Urinary bladder (tissue), 4 donors: ENCODE results near the gene ISCA1. TPM values are rescaled to one million over a fixed set of nuclear protein-coding genes. Genes with fewer than 3 reads are reported as not detected.

Source experiments
- DNase-seq: peaks from one replicate; pipeline ENCODE4 v3.0.0-alpha.2; 2015; ENCODE audit errors: extremely low spot score
- H3K27ac ChIP-seq: one replicate; pipeline ENCODE4 v1.5.1; 2013; ENCODE audit warnings: low read depth, mild to moderate bottlenecking, moderate library complexity
- H3K36me3 ChIP-seq: one replicate; pipeline ENCODE4 v1.6.1; 2013; ENCODE audit warnings: mild to moderate bottlenecking, moderate library complexity; ENCODE audit not compliant: insufficient read depth
- H3K4me1 ChIP-seq: one replicate; pipeline ENCODE4 v1.6.1; 2013; ENCODE audit warnings: mild to moderate bottlenecking, moderate library complexity; ENCODE audit not compliant: insufficient read depth
- H3K4me3 ChIP-seq: one replicate; pipeline ENCODE4 v1.5.1; 2013; ENCODE audit warnings: low read depth, low read length
- WGBS: extraction: QIAGEN DNeasy Blood & Tissue Kit; methylation state at CpG from one replicate; pipeline ENCODE4 v1.1.7; 2013; 5-methylcytosine and 5-hydroxymethylcytosine counted together
- polyA plus RNA-seq: library from polyadenylated mRNA; stranded (reverse); fragments of 200-250 nt; gene quantifications from one replicate; pipeline ENCODE4 v1.2.3, GENCODE V29; 2013
- total RNA-seq: library from RNA; depleted of rRNA; stranded (reverse); fragments of >200 nt; gene quantifications from one replicate; pipeline ENCODE4 v1.2.3, GENCODE V29; 2014
- donor health status: healthy with polysubstance abuse.
- donor health status: healthy.

Gene ISCA1
- total and polyA plus RNA-seq, 2 donors: 40.9 to 54.5 TPM

DNA sequence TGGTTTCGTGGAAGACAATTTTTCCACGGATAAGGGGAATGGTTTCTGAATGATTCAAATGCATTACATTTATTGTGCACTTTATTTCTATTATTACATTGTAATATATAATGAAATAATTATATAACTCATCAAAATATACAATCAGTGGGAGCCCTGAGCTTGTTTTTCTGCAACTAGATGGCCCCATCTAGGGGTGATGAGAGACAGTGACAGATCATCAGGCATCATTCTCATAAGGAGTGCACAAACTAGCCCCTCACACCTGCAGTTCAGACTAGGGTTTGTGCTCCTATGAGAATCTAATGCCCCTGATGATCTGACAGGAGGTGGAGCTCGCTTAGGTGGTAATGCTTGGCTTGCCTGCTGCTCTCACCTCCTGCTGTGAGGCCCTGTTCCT is 6.4 kb downstream of the ISCA1 start:
- peaks cover 2% of the 10 kb centered on the region for H3K4me1 ChIP-seq
- WGBS: 89% methylated on average over 3 of the region's 3 CpGs
- no peak overlapping the region for H3K4me3 ChIP-seq
- H3K36me3 ChIP-seq: peaks cover 3% of the 10 kb centered on the region
- DNase-seq: no peak
- H3K27ac ChIP-seq: no peak overlapping the region

DNA sequence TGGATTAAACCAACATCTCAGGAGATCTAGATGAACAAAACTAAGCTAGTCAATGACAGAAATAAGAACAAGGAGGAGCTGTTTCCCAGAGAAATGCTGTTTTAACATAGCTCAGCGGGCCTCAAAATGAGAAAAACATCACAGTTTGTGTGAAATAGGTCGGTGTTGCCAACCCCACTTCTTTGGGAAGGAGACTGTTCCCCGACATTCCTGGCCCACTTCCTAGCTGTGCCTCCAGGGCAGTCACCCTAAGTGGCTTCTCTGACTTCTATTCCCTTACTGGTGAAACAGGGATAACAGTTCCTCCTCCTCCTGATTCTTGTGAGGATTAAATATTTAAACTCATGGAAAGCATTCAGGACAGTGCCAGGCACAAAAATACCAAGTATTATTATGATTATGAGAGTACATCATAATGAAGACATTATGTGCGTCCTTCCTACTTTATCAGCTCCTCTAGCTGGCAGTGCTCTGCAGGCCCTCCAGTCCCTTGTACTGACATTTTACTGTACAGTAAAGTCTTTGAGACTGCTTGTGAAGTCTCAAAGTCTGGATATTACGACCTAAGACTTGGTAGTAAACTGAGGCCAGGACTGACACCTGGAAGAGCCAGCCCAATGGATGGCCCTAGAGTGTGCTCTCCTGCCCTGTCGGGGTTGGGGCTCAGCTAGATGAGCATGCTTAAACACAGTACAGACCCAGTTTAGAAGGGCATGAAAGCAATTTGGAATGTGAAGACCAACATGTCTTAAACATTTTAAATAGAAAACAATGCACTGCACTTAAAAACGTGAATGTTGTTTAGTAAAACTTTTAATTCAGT is 7.3 kb downstream of the ISCA1 start:
- WGBS: 81% methylated on average over 7 of the region's 7 CpGs
- Histone ChIP-seq H3K27ac (no peak overlapping the region), H3K4me3 (no peak overlapping the region), H3K4me1 (no peaks in the 10 kb centered on the region), H3K36me3 (peaks cover 3% of the 10 kb centered on the region)
- DNase-seq: no peak

DNA sequence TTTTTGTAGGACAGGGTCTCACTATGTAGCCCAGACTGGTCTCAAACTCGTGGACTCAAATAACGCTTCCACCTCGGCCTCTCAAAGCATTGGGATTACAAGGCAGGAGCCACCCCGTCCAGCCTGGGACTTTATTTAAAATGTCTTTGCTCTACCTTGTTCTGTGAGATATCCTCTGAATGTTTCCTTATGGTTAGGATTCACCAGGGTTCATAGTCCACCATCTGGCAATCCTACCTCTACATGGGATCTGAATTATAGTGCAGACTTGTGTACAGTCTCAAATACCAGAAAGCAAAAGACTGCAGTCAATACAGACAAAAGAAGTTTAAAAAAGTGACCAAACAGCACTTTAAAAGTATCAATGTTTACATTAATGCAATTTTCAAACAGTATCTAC is 10.1 kb downstream of the ISCA1 start:
- Histone ChIP-seq H3K4me3 (no peak overlapping the region), H3K36me3 (peaks cover 5% of the 10 kb centered on the region), H3K27ac (no peak overlapping the region), H3K4me1 (no peaks in the 10 kb centered on the region)
- 93% methylated on average over 4 of the region's 4 CpGs for WGBS
- DNase-seq: no peak

DNA sequence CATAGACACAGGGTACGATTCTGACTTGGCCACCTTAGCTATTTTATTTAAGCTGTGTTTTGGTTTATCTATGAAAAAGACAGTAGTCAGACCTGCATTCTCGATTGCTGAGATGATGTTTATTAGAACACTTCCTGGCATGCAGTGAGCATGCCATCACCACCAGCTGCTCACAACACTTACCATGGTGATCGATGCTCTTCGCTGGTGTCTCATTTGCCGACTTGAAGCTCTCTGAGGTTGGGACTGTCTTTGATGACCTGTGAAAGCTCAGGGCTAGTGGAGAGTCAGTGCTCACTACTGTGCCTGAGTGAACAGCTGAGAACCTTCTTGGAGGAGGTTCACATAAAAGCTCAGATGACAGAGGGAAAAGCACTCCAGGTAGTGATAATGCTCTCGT is 18.5 kb downstream of the ISCA1 start:
- no peak overlapping the region for H3K27ac ChIP-seq
- DNase-seq: no peak
- 82% methylated on average over 6 of the region's 6 CpGs for WGBS
- no peaks in the 10 kb centered on the region for H3K4me1 ChIP-seq
- H3K4me3 ChIP-seq: no peak overlapping the region
- peaks cover 6% of the 10 kb centered on the region for H3K36me3 ChIP-seq

DNA sequence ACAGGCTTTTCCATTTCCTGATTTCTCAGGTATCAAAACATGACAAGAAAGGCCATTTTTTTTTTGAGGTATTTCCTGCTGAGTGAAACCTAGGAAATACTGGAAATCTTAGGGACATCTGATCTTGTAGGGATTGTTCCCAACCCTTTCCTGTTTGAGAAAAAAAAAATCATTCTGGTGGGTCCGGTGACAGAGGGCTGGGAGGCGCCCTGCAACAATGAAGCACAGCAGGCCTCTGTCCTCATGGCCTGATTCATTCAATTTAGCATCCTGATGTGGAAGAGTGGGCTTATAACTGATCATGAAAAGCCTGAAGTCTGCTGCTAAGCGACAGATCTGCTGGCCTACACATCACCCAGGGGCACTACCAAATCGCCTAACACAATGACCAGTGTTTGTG is 19.8 kb downstream of the ISCA1 start:
- DNase-seq: no peak
- Histone ChIP-seq H3K27ac (no peak overlapping the region), H3K4me3 (no peak overlapping the region), H3K36me3 (peaks cover 4% of the 10 kb centered on the region), H3K4me1 (no peaks in the 10 kb centered on the region)
- WGBS: 87% methylated on average over 4 of the region's 4 CpGs

DNA sequence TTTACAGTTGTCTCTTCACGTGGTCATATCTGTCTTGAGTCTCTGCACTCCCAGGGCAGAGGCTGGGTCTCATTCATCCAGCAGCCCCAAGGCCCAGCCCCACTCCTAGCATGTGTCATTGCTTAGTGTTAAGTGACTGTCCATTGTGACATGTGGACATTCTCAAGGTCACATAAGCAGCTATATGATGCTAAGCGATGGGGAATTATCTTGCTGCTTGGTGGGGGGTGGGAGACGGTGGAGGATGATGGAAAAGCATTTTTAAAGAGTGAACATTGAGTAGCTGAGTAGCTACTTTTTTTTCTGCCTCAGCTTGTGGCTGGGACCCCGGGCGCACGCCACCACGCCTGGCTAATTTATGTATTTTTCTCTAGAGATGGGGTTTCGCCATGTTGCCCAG is 22.8 kb downstream of the ISCA1 start, which contains the start of gene C9orf153:
Gene C9orf153, minus strand, starts transcription at position 101 of the 400 bp plus-strand sequence. CDS start 30,054 bp downstream, outside the sequence.
- WGBS: 88% methylated on average over 8 of the region's 8 CpGs
- Histone ChIP-seq H3K27ac (no peak within 1 kb of the TSS), H3K4me1 (no peaks in the 10 kb centered on the region), H3K36me3 (no peaks in the 10 kb centered on the region), H3K4me3 (no peak within 1 kb of the TSS)
- DNase-seq: no peak

DNA sequence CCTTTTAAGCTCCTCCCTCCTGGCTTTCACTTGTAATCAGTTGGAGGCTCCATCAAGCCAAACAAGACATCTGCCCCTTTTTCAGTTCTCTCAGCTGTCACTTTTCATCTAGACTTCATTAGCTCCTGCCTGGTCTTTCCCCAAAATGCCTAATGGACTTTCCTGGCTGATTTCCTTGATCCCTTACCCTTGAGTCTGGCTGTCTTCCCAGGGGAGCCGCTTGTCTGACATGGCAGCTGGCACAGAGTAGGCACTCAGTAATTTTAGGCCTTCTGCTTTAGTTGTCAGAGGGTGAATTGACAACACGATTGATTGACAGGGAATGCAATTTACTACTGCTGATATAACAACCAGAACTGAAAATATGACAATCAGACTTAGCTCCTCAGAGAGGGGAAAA is 24.9 kb downstream of the ISCA1 start:
- Histone ChIP-seq H3K36me3 (no peaks in the 10 kb centered on the region), H3K4me1 (no peaks in the 10 kb centered on the region), H3K27ac (no peak overlapping the region), H3K4me3 (no peak overlapping the region)
- 86% methylated on average over 2 of the region's 2 CpGs for WGBS
- no peak for DNase-seq

DNA sequence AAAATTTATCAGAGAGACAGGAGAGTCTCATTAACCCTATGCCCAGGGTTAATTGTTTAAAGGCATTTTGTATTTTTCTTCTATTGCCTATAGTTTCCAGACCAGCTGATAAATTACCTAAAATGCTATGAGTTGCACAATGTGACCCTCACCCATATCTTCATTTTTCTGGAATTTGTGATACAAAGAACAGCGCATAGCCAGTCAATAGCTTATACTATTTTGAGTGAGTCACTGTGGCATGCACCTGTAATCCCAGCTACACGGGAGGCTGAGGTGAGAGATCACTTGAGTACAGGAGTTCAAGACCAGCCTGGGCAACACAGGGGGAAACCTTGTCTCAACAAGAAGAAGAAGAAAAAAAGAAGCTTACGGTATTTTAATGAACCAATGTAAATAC is 25.7 kb downstream of the ISCA1 start:
- Histone ChIP-seq H3K36me3 (no peaks in the 10 kb centered on the region), H3K4me1 (no peaks in the 10 kb centered on the region), H3K27ac (no peak overlapping the region), H3K4me3 (no peak overlapping the region)
- 83% methylated on average over 3 of the region's 3 CpGs for WGBS
- DNase-seq: no peak

DNA sequence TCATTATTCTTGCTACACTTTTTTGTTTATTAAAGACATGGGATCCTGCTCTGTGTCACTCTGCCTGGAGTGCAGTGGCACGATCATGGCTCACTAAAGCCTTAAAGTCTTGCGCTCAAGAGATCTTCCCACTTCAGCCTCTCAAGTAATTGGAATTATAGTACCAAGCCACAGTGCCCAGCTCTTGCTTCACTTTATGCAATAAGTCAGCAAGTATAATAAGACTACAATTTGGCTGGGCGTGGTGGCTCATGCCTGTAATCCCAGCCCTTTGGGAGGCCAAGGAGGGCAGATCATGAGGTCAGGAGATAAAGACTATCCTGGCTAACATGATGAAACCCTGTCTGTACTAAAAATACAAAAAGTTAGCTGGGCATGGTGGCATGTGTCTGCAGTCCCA is 28.8 kb downstream of the ISCA1 start:
- Histone ChIP-seq H3K4me3 (no peak overlapping the region), H3K4me1 (no peaks in the 10 kb centered on the region), H3K27ac (no peak overlapping the region), H3K36me3 (no peaks in the 10 kb centered on the region)
- WGBS: 98% methylated on average over 3 of the region's 3 CpGs
- no peak for DNase-seq

DNA sequence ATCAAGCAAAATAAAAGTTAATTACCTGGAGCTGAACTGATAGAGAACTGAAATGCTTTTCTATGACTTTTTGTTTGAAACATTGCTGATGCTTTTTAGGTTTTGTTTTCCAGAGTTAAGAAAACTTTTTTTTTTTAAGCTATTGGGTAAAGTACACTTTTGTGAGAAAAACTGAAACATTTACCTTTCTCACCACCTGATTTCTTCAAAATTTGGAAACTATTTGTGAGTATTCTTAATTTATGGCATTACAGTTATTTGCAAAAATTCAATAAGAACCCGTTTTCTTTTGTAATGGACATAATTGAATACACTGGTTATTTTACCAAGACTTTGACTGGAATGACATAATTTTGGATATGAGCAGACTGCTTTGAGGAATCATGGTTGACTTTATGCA is 29.5 kb downstream of the ISCA1 start:
- Histone ChIP-seq H3K4me1 (no peaks in the 10 kb centered on the region), H3K36me3 (no peaks in the 10 kb centered on the region), H3K4me3 (no peak overlapping the region), H3K27ac (no peak overlapping the region)
- WGBS: 93% methylated on average over 1 of the region's 1 CpG
- no peak for DNase-seq

DNA sequence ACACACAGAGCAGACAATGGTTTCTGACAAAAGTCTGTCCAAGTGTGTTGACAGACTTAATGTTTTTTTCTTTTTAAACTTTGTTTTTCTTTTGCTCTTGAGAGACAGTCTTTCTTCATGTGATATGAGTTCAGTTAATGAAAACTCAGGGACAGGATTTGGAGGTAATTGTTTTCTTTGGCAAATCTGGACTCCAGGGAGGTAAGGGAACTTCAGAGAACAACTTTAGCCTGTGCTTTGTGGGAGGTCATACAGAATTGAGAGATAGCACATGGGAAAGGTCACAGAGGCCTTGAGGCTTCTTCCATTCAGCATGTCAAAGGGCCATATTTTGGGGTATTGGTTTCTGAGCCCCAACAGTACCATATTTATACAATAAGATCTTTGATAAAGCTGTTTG is 32.2 kb downstream of the ISCA1 start:
- no peaks in the 10 kb centered on the region for H3K4me1 ChIP-seq
- no peaks in the 10 kb centered on the region for H3K36me3 ChIP-seq
- no peak overlapping the region for H3K4me3 ChIP-seq
- DNase-seq: no peak
- no peak overlapping the region for H3K27ac ChIP-seq

DNA sequence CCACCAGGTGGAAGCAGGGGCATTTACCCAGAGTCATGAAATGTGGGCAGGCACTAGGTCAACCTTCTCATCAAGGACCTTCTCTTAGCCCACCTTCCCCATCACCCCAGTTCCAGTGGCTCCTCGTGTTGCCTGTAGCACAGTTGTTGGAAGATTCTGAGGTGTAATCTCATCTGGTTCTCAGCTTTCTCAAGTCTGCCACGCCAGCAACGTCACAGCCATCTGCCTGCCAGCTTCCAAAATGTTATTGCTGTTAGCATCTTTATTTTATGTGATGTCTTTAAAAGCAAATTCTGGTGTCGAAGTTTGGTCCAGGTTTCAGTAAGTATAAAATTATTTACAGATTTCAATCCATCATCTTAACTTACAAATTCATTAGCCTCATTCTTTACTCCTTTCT is 33.6 kb downstream of the ISCA1 start:
- 77% methylated on average over 4 of the region's 4 CpGs for WGBS
- Histone ChIP-seq H3K4me1 (no peaks in the 10 kb centered on the region), H3K36me3 (no peaks in the 10 kb centered on the region), H3K27ac (no peak overlapping the region), H3K4me3 (no peak overlapping the region)
- DNase-seq: no peak

DNA sequence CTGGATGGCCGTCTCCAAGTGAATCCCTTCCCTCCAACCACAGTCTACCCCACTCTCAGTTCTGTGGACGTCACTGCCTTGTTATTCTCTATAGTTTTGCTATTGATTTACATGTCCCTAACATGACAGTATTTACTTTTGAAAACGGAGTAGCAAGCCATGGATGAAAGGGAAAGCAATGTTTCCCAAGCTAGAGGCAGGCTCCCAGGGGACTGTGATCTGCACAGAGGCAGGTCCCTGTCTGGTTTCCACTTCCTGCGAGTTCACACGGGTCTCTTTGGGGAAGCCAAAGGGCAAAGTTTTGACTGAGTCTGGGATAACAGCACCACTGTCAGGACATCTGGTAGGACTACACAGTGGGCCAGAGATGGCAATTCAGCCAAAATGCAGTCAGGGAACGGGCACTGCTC is 35.6 kb downstream of the ISCA1 start:
- DNase-seq: no peak
- Histone ChIP-seq H3K4me1 (no peaks in the 10 kb centered on the region), H3K27ac (no peak overlapping the region), H3K4me3 (no peak overlapping the region), H3K36me3 (no peaks in the 10 kb centered on the region)
- 51% methylated on average over 6 of the region's 6 CpGs for WGBS

DNA sequence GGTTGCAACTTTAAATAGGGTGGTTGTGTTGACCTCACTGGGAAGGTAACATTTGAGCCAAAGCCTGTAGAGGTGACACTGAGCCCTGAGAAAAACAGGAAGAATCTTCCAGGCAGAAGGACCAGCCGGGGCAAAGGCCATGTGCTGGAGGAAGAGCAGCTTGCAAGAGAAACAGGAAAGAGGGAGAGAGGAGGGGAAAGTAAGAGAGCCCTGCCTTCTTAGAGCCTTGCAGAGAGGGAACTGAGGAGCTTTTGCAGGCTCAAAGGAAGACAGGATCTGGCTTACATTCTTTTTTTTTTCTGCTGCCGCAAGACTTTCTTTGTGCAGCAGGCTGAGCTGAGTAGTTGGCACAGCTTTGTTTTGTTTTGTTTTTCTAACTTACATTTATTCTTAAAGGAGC is 40.3 kb downstream of the ISCA1 start:
- Histone ChIP-seq H3K4me3 (no peak overlapping the region), H3K27ac (no peak overlapping the region), H3K36me3 (no peaks in the 10 kb centered on the region), H3K4me1 (no peaks in the 10 kb centered on the region)
- no peak for DNase-seq
- 35% methylated on average over 2 of the region's 2 CpGs for WGBS

DNA sequence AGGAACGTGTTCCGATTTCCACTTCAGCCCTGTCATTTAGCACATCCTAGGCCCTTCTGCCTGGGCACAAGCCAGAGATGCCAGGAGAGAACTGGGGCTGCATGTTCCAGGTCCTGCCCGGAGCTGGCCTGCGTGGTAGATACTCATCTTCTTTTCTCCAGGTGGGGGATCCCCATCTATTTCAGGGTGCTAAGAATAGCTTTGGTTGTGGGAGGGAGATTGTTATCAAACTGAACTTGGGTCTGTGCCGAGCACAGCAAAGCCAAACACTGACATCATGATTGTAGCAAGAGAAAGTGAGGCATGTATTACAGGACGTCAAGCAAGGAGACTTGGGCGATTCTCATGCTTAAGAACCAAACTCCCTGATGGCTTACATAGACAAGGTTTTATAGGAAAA is 41.1 kb downstream of the ISCA1 start:
- no peaks in the 10 kb centered on the region for H3K36me3 ChIP-seq
- H3K27ac ChIP-seq: no peak overlapping the region
- no peak overlapping the region for H3K4me3 ChIP-seq
- WGBS: 62% methylated on average over 7 of the region's 7 CpGs
- DNase-seq: no peak
- no peaks in the 10 kb centered on the region for H3K4me1 ChIP-seq
